BE2C (cell line): Measurements from ENCODE around the gene SLC39A3.

Experiments
- DNase-seq: peaks from one replicate; pipeline ENCODE4 v3.0.0-alpha.2; 2020
- H3K27me3 ChIP-seq: fragments of 250-450 bp; sonication (Bioruptor Pico); 2 replicates; pipeline ENCODE4 v1.5.1; 2020; ENCODE audit warnings: mild to moderate bottlenecking
- H3K36me3 ChIP-seq: fragments of 250-450 bp; sonication (Bioruptor Pico); 2 replicates; pipeline ENCODE4 v1.5.1; 2020; ENCODE audit warnings: mild to moderate bottlenecking
- H3K4me1 ChIP-seq: fragments of 250-450 bp; sonication (Bioruptor Pico); 2 replicates; pipeline ENCODE4 v1.5.1; 2020
- H3K4me3 ChIP-seq: 2 replicates; pipeline ENCODE4 v1.5.1; 2011; ENCODE audit warnings: low read depth, low read length
- H3K9me3 ChIP-seq: fragments of 250-450 bp; sonication (Bioruptor Pico); 2 replicates; pipeline ENCODE4 v1.5.1; 2020
- CTCF ChIP-seq: IDR thresholded peaks from 2 replicates; pipeline ENCODE4 v1.5.1; 2012; ENCODE audit warnings: mild to moderate bottlenecking, low read depth, low read length

SLC39A3 gene

GRCh38 chr19:2722541-2723344 lies 17.1 kb downstream of the SLC39A3 start:
- peaks cover 8% of the 10 kb centered on the region for H3K4me1 ChIP-seq
- no peak overlapping the region for H3K4me3 ChIP-seq
- no peak for TF ChIP-seq CTCF
- DNase-seq: peak; percentile 56
- H3K27me3 ChIP-seq: no peaks in the 10 kb centered on the region; the same call in 1 of the 2 replicates
- H3K36me3 ChIP-seq: no peaks in the 10 kb centered on the region; the same call in 1 of the 2 replicates
- H3K9me3 ChIP-seq: no peaks in the 10 kb centered on the region

GRCh38 chr19:2721570-2722540 lies 18.0 kb downstream of the SLC39A3 start:
- Histone ChIP-seq H3K4me1 (peaks cover 8% of the 10 kb centered on the region), H3K9me3 (no peaks in the 10 kb centered on the region), H3K4me3 (peak overlapping the region; percentile 55), H3K27me3 (no peaks in the 10 kb centered on the region; the same call in 1 of the 2 replicates), H3K36me3 (no peaks in the 10 kb centered on the region; the same call in 1 of the 2 replicates)
- no peak for DNase-seq
- TF ChIP-seq CTCF: no peak

- peaks cover 8% of the 10 kb centered on the region for H3K36me3 ChIP-seq
- DNase-seq: peak; percentile 54
- no peak for TF ChIP-seq CTCF
Observed at GRCh38 chr19:2720777-2721569, 18.8 kb downstream of the SLC39A3 start, which contains the start of gene DIRAS1. Gene DIRAS1 (minus strand): TSS chr19:2721372. CDS start chr19:2717806, 3,566 bp downstream.

GRCh38 chr19:2719920-2720776 lies 19.7 kb downstream of the SLC39A3 start:
- peaks cover 8% of the 10 kb centered on the region for H3K4me1 ChIP-seq
- peak overlapping the region; percentile 65 for H3K4me3 ChIP-seq
- no peak for TF ChIP-seq CTCF
- no peaks in the 10 kb centered on the region for H3K27me3 ChIP-seq
- peaks cover 14% of the 10 kb centered on the region for H3K36me3 ChIP-seq
- H3K9me3 ChIP-seq: 0 out of 2 replicates have a peak, but pooled peaks cover 5% of the 10 kb centered on the region
- DNase-seq: no peak

More at GRCh38 chr19:2720777-2721569, 18.8 kb downstream of the SLC39A3 start, which contains the start of gene DIRAS1:
- peaks cover 8% of the 10 kb centered on the region for H3K4me1 ChIP-seq
- H3K4me3 ChIP-seq: peak within 1 kb of the TSS; percentile 65
- 0 out of 2 replicates have a peak, but pooled peaks cover under 1% of the 10 kb centered on the region for H3K9me3 ChIP-seq
- no peaks in the 10 kb centered on the region for H3K27me3 ChIP-seq

- H3K27me3 ChIP-seq: no peaks in the 10 kb centered on the region
- no peak for DNase-seq
- H3K9me3 ChIP-seq: 0 out of 2 replicates have a peak, but pooled peaks cover 5% of the 10 kb centered on the region
- no peak overlapping the region for H3K4me3 ChIP-seq
- H3K4me1 ChIP-seq: peaks cover 8% of the 10 kb centered on the region
- no peak for TF ChIP-seq CTCF
- H3K36me3 ChIP-seq: peaks cover 14% of the 10 kb centered on the region
Observed at GRCh38 chr19:2719232-2719735, 20.5 kb downstream of the SLC39A3 start.
